H1 (cell line): Measurements from ENCODE around the gene RPL32. TPM values are rescaled to one million over a fixed set of nuclear protein-coding genes. Genes with fewer than 3 reads are reported as not detected.

ENCODE experiments used
- CTCF ChIA-PET: fragments of 300-600 bp; sonication (Branson Sonifier 250); formaldehyde crosslinking; loops from one replicate; lab custom pipeline; 2021; ENCODE audit not compliant: partially characterized antibody; lab: Charles Lee
- POLR2A ChIA-PET: fragments of 300-600 bp; sonication (Branson Sonifier 250); formaldehyde crosslinking; loops from one replicate; lab custom pipeline; 2021; ENCODE audit warnings: inconsistent platforms; ENCODE audit not compliant: partially characterized antibody; lab: Charles Lee
- DNase-seq, 2 experiments: peaks; one replicate each; pipeline versions ENCODE4 v3.0.0 to v3.0.0-alpha.2; 2010 to 2022; ENCODE audit warnings: low spot score in 2 of 2, low read depth in 1 of 2, mixed read lengths in 1 of 2
- FAIRE-seq: peaks from 2 replicates; lab custom pipeline; 2011; peaks lifted over from hg19 to GRCh38; lab: Jason Lieb, UNC
- H2AFZ ChIP-seq: 2 replicates; pipeline ENCODE4 v1.8.1; 2012; ENCODE audit warnings: low read length, inconsistent platforms
- H2AK5ac ChIP-seq: 2 replicates; pipeline ENCODE4 v1.6.1; 2013; ENCODE audit warnings: low read depth, low read length
- H2BK120ac ChIP-seq: replicated peaks from 2 replicates; pipeline ENCODE3; 2013; ENCODE audit warnings: low read depth, low read length, inconsistent platforms
- H2BK12ac ChIP-seq: 2 replicates; pipeline ENCODE4 v1.6.1; 2013; ENCODE audit warnings: low read depth, low read length
- H2BK15ac ChIP-seq: 2 replicates; pipeline ENCODE4 v1.6.1; 2013; ENCODE audit warnings: low read length
- H2BK20ac ChIP-seq: 2 replicates; pipeline ENCODE4 v1.6.1; 2013; ENCODE audit warnings: low read length
- H2BK5ac ChIP-seq: 2 replicates; pipeline ENCODE4 v1.6.1; 2013; ENCODE audit warnings: low read depth, low read length
- H3K14ac ChIP-seq: 2 replicates; pipeline ENCODE4 v1.6.1; 2013; ENCODE audit warnings: inconsistent platforms; ENCODE audit not compliant: insufficient read length
- H3K18ac ChIP-seq: 2 replicates; pipeline ENCODE4 v1.6.1; 2013; ENCODE audit warnings: low read length; ENCODE audit errors: extremely low read depth
- H3K23ac ChIP-seq: 2 replicates; pipeline ENCODE4 v1.6.1; 2013; ENCODE audit warnings: inconsistent platforms; ENCODE audit not compliant: insufficient read length
- H3K23me2 ChIP-seq: 2 replicates; pipeline ENCODE4 v1.6.1; 2013; ENCODE audit warnings: low read depth, low read length
- H3K27ac ChIP-seq: 2 replicates; pipeline ENCODE4 v1.6.1; 2011; ENCODE audit warnings: low read depth, low read length, inconsistent platforms
- H3K27me3 ChIP-seq, 4 experiments: replicated peaks in 1 of 4; 1 replicate in 1 of 4; 2 replicates in 3 of 4; pipeline versions ENCODE4 v1.6.1 to v1.8.1; 2011 to 2013; ENCODE audit warnings: low read length in 3 of 4, mild to moderate bottlenecking in 3 of 4, inconsistent platforms in 2 of 4, mixed read lengths in 2 of 4, moderate library complexity in 1 of 4; ENCODE audit not compliant: control insufficient read depth in 3 of 4, insufficient read depth in 3 of 4; ENCODE audit errors: extremely low read depth in 1 of 4
- H3K36me3 ChIP-seq, 4 experiments: 2 replicates each; pipeline versions ENCODE4 v1.6.1 to v1.8.1; 2011 to 2013; ENCODE audit warnings: mild to moderate bottlenecking in 4 of 4, low read length in 3 of 4, moderate library complexity in 2 of 4, control low read depth in 1 of 4, inconsistent platforms in 1 of 4; ENCODE audit not compliant: insufficient read depth in 4 of 4, control insufficient read depth in 2 of 4
- H3K4ac ChIP-seq: replicated peaks from 2 replicates; pipeline ENCODE3; 2013; ENCODE audit warnings: low read length, low read depth, mixed read lengths, inconsistent platforms; ENCODE audit not compliant: insufficient read length
- H3K4me1 ChIP-seq, 4 experiments: replicated peaks in 1 of 4; 1 replicate in 1 of 4; 2 replicates in 3 of 4; pipeline versions ENCODE4 v1.6.1 to v1.8.1; 2011 to 2013; ENCODE audit warnings: low read length in 3 of 4, inconsistent platforms in 2 of 4, mixed read lengths in 1 of 4; ENCODE audit not compliant: insufficient read depth in 4 of 4, control insufficient read depth in 3 of 4
- H3K4me2 ChIP-seq, 2 experiments: 2 replicates each; pipeline versions ENCODE4 v1.6.1 to v1.8.1; 2011 to 2013; ENCODE audit warnings: low read depth in 2 of 2, low read length in 2 of 2, control low read depth in 1 of 2, inconsistent platforms in 1 of 2, mild to moderate bottlenecking in 1 of 2; ENCODE audit not compliant: insufficient read depth in 1 of 2
- H3K4me3 ChIP-seq, 4 experiments: fragments of 200-600, 300-600 bp in 1 of 4; sonication (generic), shearing (Covaris generic), sonication (Bioruptor Twin) in 1 of 4; 2 replicates each; pipeline versions ENCODE4 v1.5.1 to v1.8.1; 2011 to 2016; ENCODE audit warnings: low read length in 4 of 4, low read depth in 3 of 4, control low read depth in 2 of 4, inconsistent platforms in 2 of 4, mild to moderate bottlenecking in 2 of 4, mixed read lengths in 1 of 4, moderate library complexity in 1 of 4; ENCODE audit not compliant: insufficient read depth in 2 of 4; ENCODE audit errors: extremely low read depth in 1 of 4
- H3K56ac ChIP-seq: replicated peaks from 2 replicates; pipeline ENCODE3; 2013; ENCODE audit warnings: low read depth, mild to moderate bottlenecking, mixed read lengths, low read length, inconsistent platforms; ENCODE audit not compliant: insufficient read length
- H3K79me1 ChIP-seq: 2 replicates; pipeline ENCODE4 v1.6.1; 2013; ENCODE audit warnings: low read depth, low read length, control low read depth
- H3K79me2 ChIP-seq, 2 experiments: 2 replicates each; pipeline versions ENCODE4 v1.6.1 to v1.8.1; 2012 to 2013; ENCODE audit warnings: low read length in 2 of 2, mild to moderate bottlenecking in 2 of 2, inconsistent platforms in 1 of 2; ENCODE audit not compliant: insufficient read depth in 2 of 2, control insufficient read depth in 1 of 2
- H3K9ac ChIP-seq, 4 experiments: replicated peaks in 1 of 4; 1 replicate in 1 of 4; 2 replicates in 3 of 4; pipeline versions ENCODE4 v1.6.1 to v1.8.1; 2011 to 2013; ENCODE audit warnings: low read depth in 3 of 4, low read length in 3 of 4, control low read depth in 2 of 4, mild to moderate bottlenecking in 2 of 4, moderate library complexity in 2 of 4, inconsistent platforms in 1 of 4; ENCODE audit errors: extremely low read depth in 1 of 4
- H3K9me3 ChIP-seq, 2 experiments: 2 replicates each; pipeline versions ENCODE4 v1.6.1 to v1.8.1; 2012 to 2013; ENCODE audit warnings: mild to moderate bottlenecking in 2 of 2, moderate library complexity in 2 of 2, control low read depth in 1 of 2, inconsistent platforms in 1 of 2, low read depth in 1 of 2, low read length in 1 of 2, mixed read lengths in 1 of 2; ENCODE audit not compliant: insufficient read depth in 2 of 2
- H4K20me1 ChIP-seq, 2 experiments: replicated peaks in 1 of 2; 2 replicates each; pipeline versions ENCODE3 to v1.8.1; 2011 to 2013; ENCODE audit warnings: inconsistent platforms in 2 of 2, low read length in 2 of 2, mild to moderate bottlenecking in 1 of 2; ENCODE audit not compliant: insufficient read depth in 2 of 2, control insufficient read depth in 1 of 2
- H4K5ac ChIP-seq: 2 replicates; pipeline ENCODE4 v1.6.1; 2013; ENCODE audit warnings: low read length, low read depth, mixed read lengths, inconsistent platforms; ENCODE audit not compliant: insufficient read length
- H4K8ac ChIP-seq: 2 replicates; pipeline ENCODE4 v1.8.0; 2013; ENCODE audit warnings: mild to moderate bottlenecking, moderate library complexity, low read length, inconsistent platforms; ENCODE audit not compliant: insufficient read depth; ENCODE audit errors: extremely low read depth
- H4K91ac ChIP-seq: replicated peaks from 2 replicates; pipeline ENCODE3; 2013; ENCODE audit warnings: low read length, mixed read lengths, inconsistent platforms; ENCODE audit not compliant: insufficient read length
- GTF2F1 ChIP-seq: IDR thresholded peaks from 2 replicates; pipeline ENCODE4 v1.6.1; 2012; ENCODE audit warnings: low read depth, low read length, improper control_type of control experiment, borderline replicate concordance
- WGBS, 2 experiments: shearing (Covaris generic) in 1 of 2; methylation state at CpG; one replicate each; pipeline versions ENCODE4 v1.1.6 to v1.1.7; 2013 to 2015; ENCODE audit warnings: low lambda C conversion rate in 2 of 2, mixed read lengths in 2 of 2, inconsistent platforms in 1 of 2, low coverage in 1 of 2, missing lambda C conversion rate in 1 of 2; ENCODE audit not compliant: insufficient replicate concordance in 2 of 2, insufficient coverage in 1 of 2, insufficient read length in 1 of 2; ENCODE audit errors: extremely low coverage in 1 of 2, missing lambda C conversion rate in 1 of 2; 5-methylcytosine and 5-hydroxymethylcytosine counted together
- polyA plus RNA-seq, 7 experiments: library from polyadenylated mRNA; depleted of rRNA in 3 of 7; stranded (reverse) in 5 of 7; unstranded in 2 of 7; fragments of >200 nt in 5 of 7; fragments of 200-250 nt in 2 of 7; gene quantifications; 1 replicate in 5 of 7; 2 replicates in 1 of 7; 4 replicates in 1 of 7; pipeline versions ENCODE4 v1.2.1 to v1.2.3, GENCODE V29; 2011 to 2013; ENCODE audit warnings: missing spikeins in 2 of 7, mixed read lengths in 2 of 7
- total RNA-seq: library from RNA; stranded (reverse); fragmentation: NEBNext Ultra II Directional; extraction: Animal tissue kit (Norgen Biotek cat#: 25700); gene quantifications from 2 replicates; pipeline ENCODE4 v1.2.1, GENCODE V29; 2021
- TF ChIP-seq, protein P1 (sequence below), 3 experiments: IDR thresholded peaks; 1 replicate in 2 of 3; 2 replicates in 1 of 3; pipeline versions ENCODE4 v1.5.1 to v1.6.1; 2011; ENCODE audit warnings: low read length in 3 of 3, mild to moderate bottlenecking in 3 of 3, inconsistent platforms in 2 of 3, low read depth in 1 of 3, moderate library complexity in 1 of 3; ENCODE audit not compliant: insufficient read depth in 1 of 3; ENCODE audit errors: control extremely low read depth in 1 of 3

Gene RPL32
- total and polyA plus RNA-seq, 2 of the 8 experiments (the other 6 are each of a cell fraction or from before 2014, with no cell fraction given) = 1,443 to 2,043 TPM

DNA sequence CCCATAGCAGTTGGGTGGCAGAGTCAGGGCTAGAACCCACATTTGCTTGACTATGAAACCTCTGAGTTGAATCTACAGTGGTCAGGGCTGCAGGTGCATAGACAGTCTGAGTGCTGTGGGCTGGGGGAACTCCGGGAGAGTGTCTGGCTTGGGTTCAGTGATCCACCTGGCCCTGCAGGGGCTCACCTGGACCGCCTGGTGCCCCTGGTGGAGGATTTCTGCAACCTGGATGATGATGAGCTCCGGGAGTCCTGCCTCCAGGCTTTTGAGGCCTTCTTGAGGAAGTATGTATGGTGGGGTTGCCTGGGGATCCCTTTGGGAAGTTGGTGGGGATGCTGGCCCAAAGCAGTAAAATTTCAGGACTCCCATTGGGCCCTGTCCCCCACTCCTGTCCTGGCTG is 28.6 kb downstream of the RPL32 start:
- ChIA-PET POLR2A (interaction anchor here (28.5 kb wide), 1 partner anchor 22 kb away, joined by 661 read pairs; the partner anchor contains the start of gene RPL32), CTCF (interaction anchor here (0.7 to 5.1 kb wide), 11 partner anchors 8 to 107 kb away, joined by 3 to 26 read pairs (median 5); no protein-coding TSS in a partner anchor)
- Histone ChIP-seq H4K20me1 (peaks cover 2 to 3% of the 10 kb centered on the region in 2 experiments), H4K8ac (no peak overlapping the region), H2BK20ac (no peak overlapping the region), H3K79me2 (no peaks in the 10 kb centered on the region), H3K4me1 (peaks cover 0 to 8% (median 4%) of the 10 kb centered on the region in 4 experiments; a peak in 4 of 7 replicates), H4K5ac (no peak overlapping the region), H3K27ac (no peak overlapping the region), H3K23me2 (peaks cover 3% of the 10 kb centered on the region; the same call in 1 of the 2 replicates), H3K9ac (no peak overlapping the region), H3K79me1 (no peaks in the 10 kb centered on the region), H3K9me3 (no peaks in the 10 kb centered on the region), H2BK5ac (no peak overlapping the region), H3K23ac (no peak overlapping the region), H2BK120ac (no peak overlapping the region), H2AK5ac (no peak overlapping the region), H3K36me3 (peaks cover 4 to 16% (median 9%) of the 10 kb centered on the region in 4 experiments; a peak in 5 of 8 replicates), H3K27me3 (no peaks in the 10 kb centered on the region), H3K18ac (no peak overlapping the region), H2BK12ac (no peak overlapping the region), H4K91ac (no peak overlapping the region), H3K4me2 (no peak overlapping the region), H3K14ac (no peak overlapping the region), H3K56ac (no peak overlapping the region), H2BK15ac (no peak overlapping the region), H3K4ac (no peak overlapping the region), H3K4me3 (no peak overlapping the region), H2AFZ (no peak overlapping the region)
- no peak for FAIRE-seq
- TF ChIP-seq, protein P1, sequence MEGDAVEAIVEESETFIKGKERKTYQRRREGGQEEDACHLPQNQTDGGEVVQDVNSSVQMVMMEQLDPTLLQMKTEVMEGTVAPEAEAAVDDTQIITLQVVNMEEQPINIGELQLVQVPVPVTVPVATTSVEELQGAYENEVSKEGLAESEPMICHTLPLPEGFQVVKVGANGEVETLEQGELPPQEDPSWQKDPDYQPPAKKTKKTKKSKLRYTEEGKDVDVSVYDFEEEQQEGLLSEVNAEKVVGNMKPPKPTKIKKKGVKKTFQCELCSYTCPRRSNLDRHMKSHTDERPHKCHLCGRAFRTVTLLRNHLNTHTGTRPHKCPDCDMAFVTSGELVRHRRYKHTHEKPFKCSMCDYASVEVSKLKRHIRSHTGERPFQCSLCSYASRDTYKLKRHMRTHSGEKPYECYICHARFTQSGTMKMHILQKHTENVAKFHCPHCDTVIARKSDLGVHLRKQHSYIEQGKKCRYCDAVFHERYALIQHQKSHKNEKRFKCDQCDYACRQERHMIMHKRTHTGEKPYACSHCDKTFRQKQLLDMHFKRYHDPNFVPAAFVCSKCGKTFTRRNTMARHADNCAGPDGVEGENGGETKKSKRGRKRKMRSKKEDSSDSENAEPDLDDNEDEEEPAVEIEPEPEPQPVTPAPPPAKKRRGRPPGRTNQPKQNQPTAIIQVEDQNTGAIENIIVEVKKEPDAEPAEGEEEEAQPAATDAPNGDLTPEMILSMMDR (IDR thresholded peaks at IDR 0.05; ENCODE audit: control extremely low read depth in 1 of 3, insufficient read depth in 1 of 3, low read depth in 1 of 3, low read length in 3 of 3) = peak in 2 of 3 experiments; percentile 17 to 22; a peak in 2 of 4 replicates
- TF ChIP-seq GTF2F1 = no peak
- no peak for DNase-seq
- 88% methylated on average over 3 of the region's 3 CpGs; no CpG with 5 or more reads in 1 of the 2 experiments for WGBS, 2 experiments
